ENCODE results near the gene NUP210. TPM values are rescaled to one million over a fixed set of nuclear protein-coding genes. Genes with fewer than 3 reads are reported as not detected.

NUP210 gene
- total and polyA plus RNA-seq, 3 experiments from 2014 or later: 87.4 to 146 (median 143) TPM

- Histone ChIP-seq H3K4me1 (ENCODE audit: insufficient read depth, low read length) (no peaks in the 10 kb centered on the region), H3K27me3 (ENCODE audit: insufficient read depth, low read length, poor library complexity, severe bottlenecking) (peaks cover 6% of the 10 kb centered on the region), H3K9me3 (ENCODE audit: low read length) (no peaks in the 10 kb centered on the region), H3K36me3 (ENCODE audit: insufficient read depth, low read length) (no peaks in the 10 kb centered on the region), H3K4me3 (ENCODE audit: low read length) (no peak overlapping the region), H3K27ac (ENCODE audit: low read depth, low read length) (no peak overlapping the region)
- H3K27ac Mint-ChIP-seq: no peak overlapping the region
- H3K4me3 Mint-ChIP-seq: no peak overlapping the region
- peaks cover 0 to 7% (median 0%) of the 10 kb centered on the region in 5 donors for H3K9me3 Mint-ChIP-seq
- ChIA-PET CTCF (no interaction called here), POLR2A (no interaction called here)
- DNase-seq: no peak
- no peaks in the 10 kb centered on the region for H3K4me1 Mint-ChIP-seq
- peaks cover 21 to 32% of the 10 kb centered on the region in 2 donors for H3K27me3 Mint-ChIP-seq
- no peaks in the 10 kb centered on the region for H3K36me3 Mint-ChIP-seq
Observed at GRCh38 chr3:13268120-13268519, 152.0 kb downstream of the NUP210 start.

GRCh38 chr3:13266651-13267362, 153.3 kb downstream of the NUP210 start:
- ChIA-PET POLR2A (no interaction called here), CTCF (no interaction called here)
- Mint-ChIP-seq H3K4me3 (no peak overlapping the region), H3K27me3 (peaks cover 21 to 32% of the 10 kb centered on the region in 2 donors), H3K9me3 (peaks cover 0 to 7% (median 0%) of the 10 kb centered on the region in 5 donors), H3K27ac (no peak overlapping the region), H3K36me3 (no peaks in the 10 kb centered on the region), H3K4me1 (peaks cover 8 to 9% (median 8%) of the 10 kb centered on the region in 3 donors)
- no peak for DNase-seq
- peaks cover 6% of the 10 kb centered on the region for H3K27me3 ChIP-seq (ENCODE audit: insufficient read depth, low read length, poor library complexity, severe bottlenecking)
- H3K4me3 ChIP-seq (ENCODE audit: low read length): no peak overlapping the region
- H3K4me1 ChIP-seq (ENCODE audit: insufficient read depth, low read length): peaks cover 8% of the 10 kb centered on the region
- no peaks in the 10 kb centered on the region for H3K9me3 ChIP-seq (ENCODE audit: low read length)
- no peaks in the 10 kb centered on the region for H3K36me3 ChIP-seq (ENCODE audit: insufficient read depth, low read length)
- H3K27ac ChIP-seq (ENCODE audit: low read depth, low read length): no peak overlapping the region

Other genes starting within 250 kb of the NUP210 start
- 1 to 10 TPM; 2.6 to 3.2 TPM for gene HDAC11, start 60.0 kb upstream of the NUP210 start, total RNA-seq
- gene HDAC11, start 60.0 kb upstream of the NUP210 start, polyA plus RNA-seq: 7.5 TPM
- under 1 TPM; 0.09 to 0.18 TPM for gene FBLN2, start 128.8 kb upstream of the NUP210 start, total RNA-seq
- 3.2 TPM for gene FBLN2, start 128.8 kb upstream of the NUP210 start, polyA plus RNA-seq

Data from CD8-positive, alpha-beta memory T cell (primary cell).